ENCODE data around the gene YJEFN3. TPM values are rescaled to one million over a fixed set of nuclear protein-coding genes. Genes with fewer than 3 reads are reported as not detected.

YJEFN3 gene
- total and polyA plus RNA-seq, 2 of the 8 experiments (the other 6 are each of a cell fraction or from before 2014, with no cell fraction given), result 5.7 to 9.4 TPM

DNA sequence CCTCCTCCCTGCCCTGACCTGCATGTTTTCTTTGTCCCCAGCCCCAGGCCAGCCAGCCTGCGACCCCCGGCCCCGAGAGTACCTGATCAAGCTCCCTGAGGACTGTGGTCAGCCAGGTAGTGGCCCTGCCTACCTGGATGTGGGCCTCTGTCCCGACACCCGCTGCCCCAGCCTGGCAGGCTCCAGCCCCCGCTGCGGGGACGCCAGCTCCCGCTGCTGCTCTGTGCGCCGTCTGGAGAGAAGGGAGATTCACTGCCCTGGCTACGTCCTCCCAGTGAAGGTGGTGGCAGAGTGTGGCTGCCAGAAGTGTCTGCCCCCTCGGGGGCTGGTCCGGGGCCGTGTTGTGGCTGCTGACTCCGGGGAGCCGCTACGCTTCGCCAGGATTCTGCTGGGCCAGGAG, 14.9 kb downstream of the YJEFN3 start:
- Histone ChIP-seq H4K8ac (ENCODE audit: extremely low read depth, insufficient read depth, low read length) (no peak overlapping the region), H3K36me3 (ENCODE audit: control insufficient read depth in 2 of 4, insufficient read depth in 4 of 4, low read length in 3 of 4) (no peaks in the 10 kb centered on the region), H3K27ac (ENCODE audit: low read depth, low read length) (no peak overlapping the region), H3K14ac (ENCODE audit: insufficient read length) (no peak overlapping the region), H3K23ac (ENCODE audit: insufficient read length) (no peak overlapping the region), H2AFZ (ENCODE audit: low read length) (no peak overlapping the region), H3K18ac (ENCODE audit: extremely low read depth, low read length) (no peak overlapping the region), H3K4me1 (replicated peaks in 1 of 4; ENCODE audit: control insufficient read depth in 3 of 4, insufficient read depth in 4 of 4, low read length in 3 of 4) (peaks cover 0 to 5% (median 2%) of the 10 kb centered on the region in 4 experiments; a peak in 3 of 7 replicates), H2BK5ac (ENCODE audit: low read depth, low read length) (no peak overlapping the region), H3K4ac (replicated peaks; ENCODE audit: insufficient read length, low read depth, low read length) (no peak overlapping the region), H3K9ac (replicated peaks in 1 of 4; ENCODE audit: extremely low read depth in 1 of 4, low read depth in 3 of 4, low read length in 3 of 4) (no peak overlapping the region), H2BK20ac (ENCODE audit: low read length) (no peak overlapping the region), H4K20me1 (replicated peaks in 1 of 2; ENCODE audit: control insufficient read depth in 1 of 2, insufficient read depth in 2 of 2, low read length in 2 of 2) (peaks cover 0 to 3% of the 10 kb centered on the region in 2 experiments), H3K79me2 (ENCODE audit: control insufficient read depth in 1 of 2, insufficient read depth in 2 of 2, low read length in 2 of 2) (no peaks in the 10 kb centered on the region), H3K79me1 (ENCODE audit: low read depth, low read length) (no peaks in the 10 kb centered on the region), H3K4me3 (ENCODE audit: extremely low read depth in 1 of 4, insufficient read depth in 2 of 4, low read depth in 3 of 4, low read length in 4 of 4) (no peak overlapping the region), H4K91ac (replicated peaks; ENCODE audit: insufficient read length, low read length) (no peak overlapping the region), H2BK120ac (replicated peaks; ENCODE audit: low read depth, low read length) (no peak overlapping the region), H3K4me2 (ENCODE audit: insufficient read depth in 1 of 2, low read depth in 2 of 2, low read length in 2 of 2) (no peak overlapping the region), H3K23me2 (ENCODE audit: low read depth, low read length) (peaks cover 4% of the 10 kb centered on the region; the same call in 1 of the 2 replicates), H3K9me3 (ENCODE audit: insufficient read depth in 2 of 2, low read depth in 1 of 2, low read length in 1 of 2) (peaks cover 0 to 4% of the 10 kb centered on the region in 2 experiments; a peak in 1 of 4 replicates), H2BK15ac (ENCODE audit: low read length) (no peak overlapping the region), H4K5ac (ENCODE audit: insufficient read length, low read depth, low read length) (no peak overlapping the region), H2AK5ac (ENCODE audit: low read depth, low read length) (no peak overlapping the region), H3K27me3 (replicated peaks in 1 of 4; ENCODE audit: control insufficient read depth in 3 of 4, extremely low read depth in 1 of 4, insufficient read depth in 3 of 4, low read length in 3 of 4) (peaks cover 6 to 19% (median 17%) of the 10 kb centered on the region in 4 experiments), H3K56ac (replicated peaks; ENCODE audit: insufficient read length, low read depth, low read length) (no peak overlapping the region), H2BK12ac (ENCODE audit: low read depth, low read length) (no peak overlapping the region)
- CTCF ChIA-PET (ENCODE audit: partially characterized antibody), result interaction anchor here (1.0 to 15.7 kb wide), 4 partner anchors 9 to 94 kb away, joined by 3 to 223 read pairs (median 8); no protein-coding TSS in a partner anchor
- FAIRE-seq (no peak), DNase-seq (ENCODE audit: low read depth in 1 of 2, low spot score in 2 of 2) (no peak)
- TF ChIP-seq SP4 (IDR thresholded peaks at IDR 0.05; ENCODE audit: low read length), result no peak
- TF ChIP-seq, protein P1, sequence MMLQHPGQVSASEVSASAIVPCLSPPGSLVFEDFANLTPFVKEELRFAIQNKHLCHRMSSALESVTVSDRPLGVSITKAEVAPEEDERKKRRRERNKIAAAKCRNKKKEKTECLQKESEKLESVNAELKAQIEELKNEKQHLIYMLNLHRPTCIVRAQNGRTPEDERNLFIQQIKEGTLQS (IDR thresholded peaks at IDR 0.05; ENCODE audit: insufficient read depth, low read depth, low read length), result no peak
- TF ChIP-seq, protein P2, sequence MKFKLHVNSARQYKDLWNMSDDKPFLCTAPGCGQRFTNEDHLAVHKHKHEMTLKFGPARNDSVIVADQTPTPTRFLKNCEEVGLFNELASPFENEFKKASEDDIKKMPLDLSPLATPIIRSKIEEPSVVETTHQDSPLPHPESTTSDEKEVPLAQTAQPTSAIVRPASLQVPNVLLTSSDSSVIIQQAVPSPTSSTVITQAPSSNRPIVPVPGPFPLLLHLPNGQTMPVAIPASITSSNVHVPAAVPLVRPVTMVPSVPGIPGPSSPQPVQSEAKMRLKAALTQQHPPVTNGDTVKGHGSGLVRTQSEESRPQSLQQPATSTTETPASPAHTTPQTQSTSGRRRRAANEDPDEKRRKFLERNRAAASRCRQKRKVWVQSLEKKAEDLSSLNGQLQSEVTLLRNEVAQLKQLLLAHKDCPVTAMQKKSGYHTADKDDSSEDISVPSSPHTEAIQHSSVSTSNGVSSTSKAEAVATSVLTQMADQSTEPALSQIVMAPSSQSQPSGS (IDR thresholded peaks at IDR 0.05; ENCODE audit: low read length), result no peak
- no peak for TF ChIP-seq MAFK (IDR thresholded peaks at IDR 0.05; ENCODE audit: low read depth, low read length)
- TF ChIP-seq RBBP5 (IDR thresholded peaks at IDR 0.05; ENCODE audit: borderline replicate concordance, low read depth, low read length), result no peak
- TF ChIP-seq BCL11A (IDR thresholded peaks at IDR 0.05; ENCODE audit: low read depth in 2 of 2, low read length in 2 of 2), result no peak
- no peak for TF ChIP-seq TCF12 (IDR thresholded peaks at IDR 0.05; ENCODE audit: low read depth, low read length)
- WGBS, 2 experiments (ENCODE audit: extremely low coverage in 1 of 2, insufficient coverage in 1 of 2, insufficient read length in 1 of 2, insufficient replicate concordance in 2 of 2, low coverage in 1 of 2, low lambda C conversion rate in 2 of 2, missing lambda C conversion rate in 1 of 2), result 94% methylated on average over 15 of the region's 19 CpGs; no CpG with 5 or more reads in 1 of the 2 experiments
- POLR2A ChIA-PET (ENCODE audit: partially characterized antibody), result interaction anchor here (1.3 to 1.8 kb wide), 5 partner anchors 8 to 100 kb away, joined by 3 to 4 read pairs (median 4); partner anchors contain the start of genes GMIP and NDUFA13

Data from H1 (cell line).